ENCODE results near the gene CARNS1.

DNA sequence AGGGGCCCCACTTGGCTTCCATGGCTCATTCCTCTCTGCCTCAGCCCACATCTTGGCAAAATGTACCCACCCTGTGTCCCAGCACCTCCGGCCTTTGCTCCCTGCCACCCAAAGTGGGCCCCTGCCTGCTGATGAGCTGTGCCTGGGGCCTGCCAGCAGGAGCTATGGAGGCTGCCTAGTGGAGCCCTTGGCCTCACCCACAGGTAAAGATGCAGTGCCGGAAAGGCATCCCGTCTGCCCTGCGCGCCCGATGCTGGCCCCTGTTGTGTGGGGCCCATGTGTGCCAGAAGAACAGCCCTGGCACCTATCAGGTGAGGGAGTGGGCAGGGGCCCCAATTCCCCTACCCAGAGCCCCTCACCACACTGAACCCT is 10.3 kb upstream of the CARNS1 start:
- TF ChIP-seq EZH2 (IDR thresholded peaks at IDR 0.05; ENCODE audit: insufficient read depth, poor library complexity, severe bottlenecking) (no peak), EZH2phosphoT487 (IDR thresholded peaks at IDR 0.05; ENCODE audit: insufficient read depth, low read depth) (no peak)
